Karpas-422 (cell line): ENCODE results near the gene CUL7. TPM values are rescaled to one million over a fixed set of nuclear protein-coding genes. Genes with fewer than 3 reads are reported as not detected.

Experiments used
- DNase-seq: peaks from one replicate; pipeline ENCODE4 v3.0.0-alpha.2; 2015
- H2AFZ ChIP-seq: fragments of 200-600 bp; sonication (generic); 2 replicates; pipeline ENCODE4 v1.6.1; 2014; ENCODE audit warnings: antibody characterized with exemption, low read length, mixed read lengths
- H3K27ac ChIP-seq: fragments of 200-600 bp; sonication (generic); 2 replicates; pipeline ENCODE4 v1.5.1; 2014; ENCODE audit warnings: mild to moderate bottlenecking, low read length, moderate library complexity
- H3K27me3 ChIP-seq: fragments of 200-600 bp; sonication (generic); 2 replicates; pipeline ENCODE4 v1.6.1; 2014; ENCODE audit warnings: low read length, mixed read lengths
- H3K36me3 ChIP-seq: fragments of 200-600 bp; sonication (generic); 2 replicates; pipeline ENCODE4 v1.6.1; 2014; ENCODE audit warnings: low read length, mixed read lengths; ENCODE audit not compliant: insufficient read depth
- H3K4me1 ChIP-seq: fragments of 200-600 bp; sonication (generic); 2 replicates; pipeline ENCODE4 v1.6.1; 2014; ENCODE audit warnings: mild to moderate bottlenecking, low read length, mixed read lengths
- H3K4me2 ChIP-seq: fragments of 200-600 bp; sonication (generic); 2 replicates; pipeline ENCODE4 v1.6.1; 2014; ENCODE audit warnings: low read length, low read depth, mild to moderate bottlenecking; ENCODE audit not compliant: poor library complexity, severe bottlenecking
- H3K4me3 ChIP-seq: fragments of 200-600 bp; sonication (generic); 2 replicates; pipeline ENCODE4 v1.5.1; 2014; ENCODE audit warnings: mild to moderate bottlenecking, antibody characterized with exemption, low read length, mixed read lengths
- H3K79me2 ChIP-seq: fragments of 200-600 bp; sonication (generic); 2 replicates; pipeline ENCODE4 v1.6.1; 2014; ENCODE audit warnings: mild to moderate bottlenecking, low read length, mixed read lengths
- H3K9ac ChIP-seq: fragments of 200-600 bp; sonication (generic); 2 replicates; pipeline ENCODE4 v1.6.0; 2014; ENCODE audit warnings: low read length
- H3K9me2 ChIP-seq: fragments of 200-600 bp; sonication (generic), shearing (Covaris generic); replicated peaks from 2 replicates; pipeline ENCODE4 v1.6.0; 2014; ENCODE audit warnings: mild to moderate bottlenecking, low read length, moderate library complexity; ENCODE audit not compliant: insufficient read depth
- H3K9me3 ChIP-seq: fragments of 300-700, 200-600 bp; sonication (generic); 2 replicates; pipeline ENCODE4 v1.6.1; 2014; ENCODE audit warnings: low read length, mixed read lengths
- H4K20me1 ChIP-seq: fragments of 200-600 bp; sonication (generic); 2 replicates; pipeline ENCODE4 v1.6.1; 2014; ENCODE audit warnings: mild to moderate bottlenecking, antibody characterized with exemption, low read length, low read depth; ENCODE audit not compliant: insufficient read depth
- total RNA-seq: library from RNA; depleted of rRNA; stranded (reverse); fragments of >200 nt; shearing (Covaris generic); gene quantifications from 2 replicates; pipeline ENCODE4 v1.2.3, GENCODE V29; 2014; ENCODE audit warnings: low replicate concordance

CUL7 gene
- total RNA-seq, 1 experiment from 2014 or later: 20.2 TPM

DNA sequence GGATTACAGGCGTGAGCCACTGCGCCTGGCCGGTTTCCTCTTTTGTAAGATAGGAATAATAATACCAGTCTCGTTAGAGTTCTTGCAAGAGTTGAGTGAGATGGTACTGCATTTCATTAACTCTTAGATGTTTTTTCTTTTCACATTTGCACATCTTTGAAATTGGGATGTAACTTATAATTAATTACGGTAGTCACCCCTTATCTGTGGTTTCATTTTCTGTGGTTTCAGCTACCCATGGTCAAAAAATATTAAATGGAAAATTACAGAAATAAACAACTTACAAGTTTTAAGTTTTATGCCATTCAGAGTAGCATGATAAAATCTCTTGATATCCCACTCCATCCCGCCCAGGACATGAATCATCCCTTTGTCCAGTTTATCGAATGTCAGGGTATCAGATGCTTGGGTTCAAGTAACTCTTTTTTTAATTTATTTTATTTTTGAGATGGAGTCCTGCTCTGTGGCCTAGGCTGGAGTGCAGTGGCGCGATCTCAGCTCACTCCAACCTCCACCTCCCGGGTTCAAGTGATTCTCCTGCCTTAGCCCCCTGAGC lies 37.9 kb upstream of the CUL7 start:
- Histone ChIP-seq H3K4me3 (no peak overlapping the region), H3K9me2 (no peaks in the 10 kb centered on the region), H3K36me3 (no peaks in the 10 kb centered on the region), H3K9ac (no peak overlapping the region), H3K27me3 (no peaks in the 10 kb centered on the region), H3K4me1 (peaks cover 14% of the 10 kb centered on the region), H3K9me3 (no peaks in the 10 kb centered on the region), H2AFZ (no peak overlapping the region), H4K20me1 (no peaks in the 10 kb centered on the region), H3K27ac (no peak overlapping the region), H3K79me2 (no peaks in the 10 kb centered on the region), H3K4me2 (no peak overlapping the region)
- no peak for DNase-seq

DNA sequence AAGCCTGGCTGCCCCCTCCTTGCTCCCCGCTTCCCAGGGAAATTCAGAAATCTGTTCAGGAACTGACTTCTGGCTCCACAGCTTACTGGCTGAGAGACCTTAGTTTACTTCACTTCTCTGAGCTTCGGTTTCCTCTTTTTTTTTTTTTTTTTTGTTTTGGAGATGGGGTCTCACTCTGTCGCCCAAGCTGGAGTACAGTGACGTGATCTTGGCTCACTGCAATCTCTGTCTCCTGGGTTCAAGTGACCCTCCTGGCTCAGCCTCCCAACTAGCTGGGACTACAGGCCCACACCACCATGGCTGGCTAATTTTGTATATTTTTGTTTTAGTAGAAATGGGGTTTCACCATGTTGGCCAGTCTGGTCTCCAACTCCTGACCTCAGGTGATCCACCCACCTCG lies 37.4 kb upstream of the CUL7 start:
- Histone ChIP-seq H3K79me2 (no peaks in the 10 kb centered on the region), H4K20me1 (no peaks in the 10 kb centered on the region), H2AFZ (no peak overlapping the region), H3K27ac (no peak overlapping the region), H3K9me2 (no peaks in the 10 kb centered on the region), H3K9me3 (no peaks in the 10 kb centered on the region), H3K4me1 (peaks cover 11% of the 10 kb centered on the region), H3K27me3 (no peaks in the 10 kb centered on the region), H3K4me3 (no peak overlapping the region), H3K36me3 (no peaks in the 10 kb centered on the region), H3K9ac (no peak overlapping the region), H3K4me2 (no peak overlapping the region)
- no peak for DNase-seq

DNA sequence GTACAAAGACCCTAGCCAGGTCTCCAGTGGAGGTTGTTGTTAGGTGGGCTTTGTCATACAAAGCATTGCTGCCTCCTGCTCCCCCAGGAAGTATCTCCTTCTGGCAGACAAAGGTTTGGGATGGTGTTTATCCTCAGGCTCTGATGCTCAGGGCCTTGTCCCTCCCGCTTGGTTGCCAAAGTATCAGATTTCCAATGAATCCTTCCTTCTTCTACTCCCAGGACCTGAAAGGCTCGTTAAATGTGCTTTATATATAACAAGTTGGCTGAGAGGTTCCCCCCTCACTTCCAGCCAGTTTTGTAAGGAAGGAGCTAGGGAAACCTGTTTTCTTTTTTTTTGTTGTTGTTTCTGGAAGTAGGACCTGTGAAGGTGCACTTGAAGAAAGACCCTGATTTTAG lies 36.9 kb upstream of the CUL7 start:
- Histone ChIP-seq H3K27ac (no peak overlapping the region), H3K27me3 (no peaks in the 10 kb centered on the region), H3K9ac (no peak overlapping the region), H3K4me2 (no peak overlapping the region), H3K79me2 (no peaks in the 10 kb centered on the region), H2AFZ (no peak overlapping the region), H3K9me3 (no peaks in the 10 kb centered on the region), H3K4me3 (no peak overlapping the region), H3K36me3 (no peaks in the 10 kb centered on the region), H4K20me1 (no peaks in the 10 kb centered on the region), H3K9me2 (no peaks in the 10 kb centered on the region), H3K4me1 (peaks cover 11% of the 10 kb centered on the region)
- DNase-seq: no peak

DNA sequence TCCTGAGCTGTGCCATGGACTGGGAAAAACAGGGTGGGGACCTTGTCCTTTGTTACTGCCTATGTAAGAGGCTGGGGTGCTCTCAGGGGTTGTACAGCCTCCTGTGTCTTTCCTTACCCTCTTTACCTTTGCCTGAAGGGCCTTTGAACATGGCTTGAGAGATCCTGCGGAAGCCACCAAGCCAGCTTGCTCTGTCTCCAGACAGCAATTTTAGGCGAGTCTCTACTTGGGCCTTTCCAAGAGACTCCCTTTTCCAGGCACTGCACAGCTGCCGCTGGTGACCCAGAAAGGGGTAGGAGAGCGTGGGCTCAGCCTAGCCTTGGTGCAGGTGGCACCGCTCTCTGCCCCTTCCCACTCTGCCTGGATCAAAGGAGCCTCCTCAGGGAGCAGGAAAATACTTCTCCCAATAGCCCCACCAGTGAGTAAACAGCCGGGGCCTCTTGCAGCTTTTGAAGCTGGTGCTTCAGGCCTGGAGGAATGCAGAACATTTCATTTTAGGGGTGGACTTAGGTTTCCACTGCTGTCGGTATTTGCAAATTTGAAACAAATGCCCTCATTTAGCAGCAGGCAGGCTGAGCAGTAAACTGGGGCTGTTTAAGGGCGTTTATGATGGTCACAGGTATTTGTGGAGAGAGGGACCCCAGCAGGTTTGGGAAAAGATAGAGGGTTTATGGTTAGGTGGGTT lies 36.4 kb upstream of the CUL7 start:
- Histone ChIP-seq H3K27me3 (no peaks in the 10 kb centered on the region), H3K79me2 (no peaks in the 10 kb centered on the region), H2AFZ (no peak overlapping the region), H4K20me1 (no peaks in the 10 kb centered on the region), H3K9ac (no peak overlapping the region), H3K9me3 (no peaks in the 10 kb centered on the region), H3K4me2 (no peak overlapping the region), H3K4me3 (no peak overlapping the region), H3K27ac (no peak overlapping the region), H3K4me1 (peaks cover 11% of the 10 kb centered on the region), H3K36me3 (no peaks in the 10 kb centered on the region), H3K9me2 (no peaks in the 10 kb centered on the region)
- no peak for DNase-seq

DNA sequence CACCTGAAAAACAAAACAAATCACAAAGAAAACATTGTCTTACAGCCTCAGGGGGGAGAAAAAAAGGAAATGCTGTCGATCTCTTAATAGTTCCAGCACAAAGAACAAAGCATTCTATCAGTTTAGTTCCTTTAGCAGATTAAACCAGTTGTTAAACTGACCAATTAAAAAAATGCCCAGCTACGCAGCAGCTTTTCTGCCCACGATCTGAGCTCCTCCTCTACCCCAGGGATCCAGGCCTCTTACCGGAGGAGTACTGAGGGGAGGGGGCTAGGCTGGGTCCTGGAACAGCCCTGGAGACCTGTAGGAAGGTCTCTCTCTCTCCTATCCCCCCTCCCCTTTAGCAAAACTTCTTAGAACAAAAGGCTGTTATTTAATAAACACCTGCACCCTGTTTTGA lies 35.8 kb upstream of the CUL7 start:
- no peak for DNase-seq
- Histone ChIP-seq H3K27me3 (no peaks in the 10 kb centered on the region), H3K27ac (no peak overlapping the region), H3K9ac (no peak overlapping the region), H3K4me3 (no peak overlapping the region), H3K4me2 (no peak overlapping the region), H4K20me1 (no peaks in the 10 kb centered on the region), H3K36me3 (no peaks in the 10 kb centered on the region), H2AFZ (no peak overlapping the region), H3K4me1 (peaks cover 11% of the 10 kb centered on the region), H3K9me2 (no peaks in the 10 kb centered on the region), H3K9me3 (no peaks in the 10 kb centered on the region), H3K79me2 (no peaks in the 10 kb centered on the region)

DNA sequence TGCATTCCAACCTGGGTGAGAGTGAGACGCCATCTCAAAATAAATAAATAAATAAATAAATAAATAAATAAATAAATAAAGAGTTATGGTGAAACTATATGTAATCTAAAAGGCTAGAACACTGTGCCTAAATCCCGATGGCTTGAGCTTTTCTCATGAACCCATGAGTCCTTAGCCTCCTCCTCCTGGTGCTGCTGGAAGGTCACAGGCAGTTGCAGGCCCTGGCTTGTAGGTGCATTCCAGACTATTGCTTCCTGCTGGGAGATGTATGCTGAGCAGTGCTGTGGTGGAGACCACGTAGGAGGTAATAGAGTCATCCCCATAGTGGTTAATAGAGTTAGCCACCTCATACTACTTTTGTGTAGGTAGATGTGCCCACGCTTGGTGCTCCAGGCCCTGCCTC lies 35.0 kb upstream of the CUL7 start:
- H3K9me3 ChIP-seq: no peaks in the 10 kb centered on the region
- H3K27me3 ChIP-seq: no peaks in the 10 kb centered on the region
- no peaks in the 10 kb centered on the region for H3K79me2 ChIP-seq
- H3K4me2 ChIP-seq: no peak overlapping the region
- no peak overlapping the region for H2AFZ ChIP-seq
- no peaks in the 10 kb centered on the region for H3K36me3 ChIP-seq
- H3K9me2 ChIP-seq: no peaks in the 10 kb centered on the region
- no peak overlapping the region for H3K9ac ChIP-seq
- H3K27ac ChIP-seq: no peak overlapping the region
- H4K20me1 ChIP-seq: no peaks in the 10 kb centered on the region
- H3K4me3 ChIP-seq: no peak overlapping the region
- DNase-seq: no peak
- H3K4me1 ChIP-seq: peaks cover 6% of the 10 kb centered on the region

- no peak for DNase-seq
- no peak overlapping the region for H2AFZ ChIP-seq
- H4K20me1 ChIP-seq: no peaks in the 10 kb centered on the region
- H3K79me2 ChIP-seq: no peaks in the 10 kb centered on the region
- no peak overlapping the region for H3K9ac ChIP-seq
- no peak overlapping the region for H3K27ac ChIP-seq
- H3K27me3 ChIP-seq: no peaks in the 10 kb centered on the region
- no peak overlapping the region for H3K4me2 ChIP-seq
- H3K4me1 ChIP-seq: peaks cover 4% of the 10 kb centered on the region; the same call in 1 of the 2 replicates
- H3K4me3 ChIP-seq: no peak overlapping the region
- H3K9me2 ChIP-seq: no peaks in the 10 kb centered on the region
- H3K9me3 ChIP-seq: no peaks in the 10 kb centered on the region
- no peaks in the 10 kb centered on the region for H3K36me3 ChIP-seq
Observed at GRCh38 chr6:43086022-43086658, 32.5 kb upstream of the CUL7 start.

DNA sequence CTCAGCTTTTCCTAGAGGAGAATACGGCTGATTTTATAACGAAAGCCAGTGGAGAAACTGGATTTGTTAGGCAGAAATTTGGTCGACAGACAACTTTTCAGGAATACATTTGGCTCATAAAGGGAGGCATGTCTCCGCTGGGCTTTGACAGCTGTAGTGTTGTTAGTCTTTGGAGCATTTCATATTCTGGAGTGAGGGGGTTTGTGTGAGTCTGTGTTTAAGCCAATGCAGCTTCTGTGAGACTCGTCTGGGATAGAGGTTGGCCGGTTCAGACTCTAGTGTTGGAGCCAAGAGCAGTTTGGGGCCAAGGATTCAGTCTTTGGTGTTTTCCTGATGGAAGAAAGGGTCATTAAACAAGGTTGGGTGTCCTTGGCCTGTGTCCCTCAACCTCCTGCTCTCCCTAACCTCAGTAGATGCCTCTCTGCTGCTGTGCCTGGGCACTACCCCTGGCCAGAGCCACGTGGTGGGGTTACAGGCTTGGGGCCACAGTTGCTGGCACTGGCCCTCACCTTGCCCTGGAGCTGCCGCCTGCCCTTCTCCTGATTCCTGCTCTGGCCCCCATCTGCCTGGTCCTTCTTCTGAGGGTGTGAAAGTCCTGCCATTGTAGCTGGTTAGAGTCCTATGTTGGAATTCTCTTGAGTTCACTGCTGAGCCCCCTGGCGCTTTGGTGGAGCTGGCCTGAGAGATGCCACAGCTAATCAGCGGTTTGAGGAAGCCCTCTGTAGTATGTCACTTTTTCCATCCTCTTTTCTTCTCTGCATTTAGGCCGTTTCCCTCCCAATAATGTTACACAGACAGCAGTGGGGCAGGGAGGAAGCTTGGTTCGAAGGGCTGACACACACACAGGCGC lies 29.4 kb upstream of the CUL7 start:
- H3K4me2 ChIP-seq: no peak overlapping the region
- H3K9ac ChIP-seq: no peak overlapping the region
- DNase-seq: no peak
- H3K27ac ChIP-seq: no peak overlapping the region
- H3K27me3 ChIP-seq: no peaks in the 10 kb centered on the region
- H3K9me3 ChIP-seq: no peaks in the 10 kb centered on the region
- H3K4me3 ChIP-seq: no peak overlapping the region
- no peaks in the 10 kb centered on the region for H3K9me2 ChIP-seq
- H4K20me1 ChIP-seq: no peaks in the 10 kb centered on the region
- no peak overlapping the region for H2AFZ ChIP-seq
- no peaks in the 10 kb centered on the region for H3K79me2 ChIP-seq
- no peaks in the 10 kb centered on the region for H3K36me3 ChIP-seq
- peaks cover 4% of the 10 kb centered on the region; the same call in 1 of the 2 replicates for H3K4me1 ChIP-seq
